PC-9 (cell line): ENCODE measurements around the gene PPFIBP1. TPM values are rescaled to one million over a fixed set of nuclear protein-coding genes. Genes with fewer than 3 reads are reported as not detected.
"Not testable (repeated sequence)": the region's sequence is repeated elsewhere in the genome, so short reads cannot be mapped to it uniquely, and the experiment has no call there.

Experiments used
- BruUV-seq: library from RNA; stranded (reverse); fragments of 400-500 nt; replicated peaks from 2 replicates; lab custom pipeline; 2021; lab: Mats Ljungman, UMichigan
- CTCF ChIA-PET: fragments of 300-600 bp; sonication (Branson Sonifier 250); formaldehyde crosslinking; loops from one replicate; lab custom pipeline; 2022; ENCODE audit warnings: antibody characterized with exemption; lab: Charles Lee
- POLR2A ChIA-PET: fragments of 300-600 bp; sonication (Branson Sonifier 250); formaldehyde crosslinking; loops from one replicate; lab custom pipeline; 2022; ENCODE audit warnings: antibody characterized with exemption; ENCODE audit not compliant: unreplicated experiment; lab: Charles Lee
- DNase-seq, 2 experiments: peaks; one replicate each; pipeline versions ENCODE4 v3.0.0 to v3.0.0-alpha.2; 2015 to 2022; ENCODE audit warnings: mixed read lengths in 1 of 2
- H2AFZ ChIP-seq: fragments of 200-600 bp; sonication (generic); 2 replicates; pipeline ENCODE4 v1.8.1; 2017; ENCODE audit warnings: antibody characterized with exemption
- H3F3A ChIP-seq: fragments of 200-600 bp; sonication (generic); 2 replicates; pipeline ENCODE4 v1.8.1; 2017; ENCODE audit warnings: antibody characterized with exemption, mild to moderate bottlenecking, low read depth; ENCODE audit not compliant: insufficient read depth
- H3K27ac ChIP-seq: fragments of 200-600 bp; sonication (generic); 2 replicates; pipeline ENCODE4 v1.6.1; 2016; ENCODE audit warnings: mixed run types
- H3K27me3 ChIP-seq: fragments of 200-600 bp; sonication (generic); 2 replicates; pipeline ENCODE4 v1.6.1; 2016; ENCODE audit warnings: low read depth, mixed run types; ENCODE audit not compliant: insufficient read depth
- H3K36me3 ChIP-seq: fragments of 200-600 bp; sonication (generic); 2 replicates; pipeline ENCODE4 v1.6.1; 2016; ENCODE audit warnings: low read depth, mixed run types
- H3K4me1 ChIP-seq: fragments of 200-600 bp; sonication (generic); replicated peaks from 2 replicates; pipeline ENCODE4 v1.6.1; 2016; ENCODE audit warnings: mixed run types; ENCODE audit not compliant: insufficient read depth
- H3K4me2 ChIP-seq: fragments of 200-600 bp; sonication (generic); 2 replicates; pipeline ENCODE4 v1.6.1; 2017; ENCODE audit warnings: mixed run types
- H3K4me3 ChIP-seq: fragments of 200-600 bp; sonication (generic); 2 replicates; pipeline ENCODE4 v1.6.1; 2016; ENCODE audit warnings: mixed run types
- H3K79me2 ChIP-seq: fragments of 200-600 bp; sonication (generic); 2 replicates; pipeline ENCODE4 v1.6.1; 2017; ENCODE audit warnings: low read depth, mixed run types
- H3K9me2 ChIP-seq: fragments of 200-600 bp; sonication (generic); 2 replicates; pipeline ENCODE4 v1.8.1; 2017; ENCODE audit warnings: mild to moderate bottlenecking; ENCODE audit not compliant: insufficient read depth
- H3K9me3 ChIP-seq: fragments of 200-600 bp; sonication (generic); 2 replicates; pipeline ENCODE4 v1.8.1; 2016; ENCODE audit warnings: low read depth; ENCODE audit not compliant: insufficient read depth
- H4K20me1 ChIP-seq: fragments of 200-600 bp; sonication (generic); 2 replicates; pipeline ENCODE4 v1.8.1; 2017; ENCODE audit not compliant: insufficient read depth
- EZH2 ChIP-seq: fragments of 200-600 bp; sonication (generic); IDR thresholded peaks from 2 replicates; pipeline ENCODE4 v1.8.0; 2017; ENCODE audit warnings: antibody characterized with exemption, low read depth
- intact Hi-C: fragments of 100-400 bp; cut with micrococcal nuclease; formaldehyde crosslinking; loops from one replicate; pipeline ENCODE4 v1.10.0; 2022; ENCODE audit not compliant: unreplicated experiment
- total RNA-seq: library from RNA; stranded (reverse); gene quantifications from 2 replicates; pipeline ENCODE4 v1.2.3, GENCODE V29; 2021
- TF ChIP-seq, protein P1 (sequence below): fragments of 200-600 bp; sonication (generic); conservative IDR thresholded peaks from 2 replicates; pipeline ENCODE4 v1.6.1; 2017; ENCODE audit warnings: mixed run types, antibody characterized with exemption, mild to moderate bottlenecking, moderate library complexity

The PPFIBP1 gene
- total RNA-seq, 1 experiment from 2014 or later: 77.0 TPM

DNA sequence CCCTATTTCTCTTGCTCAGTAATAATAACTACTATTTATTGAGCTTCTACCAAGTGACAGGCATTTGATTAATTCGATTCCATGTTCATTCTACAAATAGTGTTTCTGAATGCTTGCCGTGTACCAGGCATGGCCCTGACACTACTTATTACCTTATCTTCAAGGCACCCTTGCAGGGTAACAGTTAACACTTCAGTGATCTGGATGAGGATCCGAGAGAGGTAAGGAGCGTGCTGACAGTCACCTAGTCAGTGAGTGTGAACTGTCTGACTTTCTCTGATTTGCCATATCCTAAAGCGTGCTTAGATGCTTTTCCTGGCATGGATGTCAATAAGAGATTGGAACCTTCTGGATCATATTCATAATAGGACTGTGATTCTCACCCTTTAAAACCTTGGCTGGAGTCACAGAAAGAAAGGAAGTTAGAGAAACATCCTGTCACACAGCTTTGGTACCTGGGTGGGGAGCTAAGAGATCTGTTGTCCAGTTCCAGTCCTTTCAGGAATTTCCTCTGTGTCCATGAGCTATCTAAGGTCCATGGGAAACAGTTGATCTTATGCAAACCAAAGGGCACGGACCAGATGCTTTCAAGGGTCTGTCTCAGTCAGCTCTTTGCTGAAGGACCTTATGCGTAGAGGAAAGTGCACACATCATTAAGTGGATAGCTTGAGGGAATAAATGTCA lies 54.8 kb downstream of the PPFIBP1 start:
- Histone ChIP-seq H3K4me3 (no peak overlapping the region), H4K20me1 (no peaks in the 10 kb centered on the region), H3K36me3 (no peaks in the 10 kb centered on the region; the same call in 1 of the 2 replicates), H3F3A (no peaks in the 10 kb centered on the region), H3K4me1 (peaks cover 11% of the 10 kb centered on the region), H3K4me2 (no peak overlapping the region), H3K27me3 (no peaks in the 10 kb centered on the region), H2AFZ (no peak overlapping the region), H3K27ac (no peak overlapping the region), H3K9me3 (no peaks in the 10 kb centered on the region), H3K9me2 (no peaks in the 10 kb centered on the region), H3K79me2 (peaks cover 11% of the 10 kb centered on the region; the same call in 1 of the 2 replicates)
- ChIA-PET POLR2A (no interaction called here), CTCF (no interaction called here)
- intact Hi-C loops: no loop called here
- BruUV-seq: no TSS peak
- DNase-seq: no peak
- TF ChIP-seq, protein P1, sequence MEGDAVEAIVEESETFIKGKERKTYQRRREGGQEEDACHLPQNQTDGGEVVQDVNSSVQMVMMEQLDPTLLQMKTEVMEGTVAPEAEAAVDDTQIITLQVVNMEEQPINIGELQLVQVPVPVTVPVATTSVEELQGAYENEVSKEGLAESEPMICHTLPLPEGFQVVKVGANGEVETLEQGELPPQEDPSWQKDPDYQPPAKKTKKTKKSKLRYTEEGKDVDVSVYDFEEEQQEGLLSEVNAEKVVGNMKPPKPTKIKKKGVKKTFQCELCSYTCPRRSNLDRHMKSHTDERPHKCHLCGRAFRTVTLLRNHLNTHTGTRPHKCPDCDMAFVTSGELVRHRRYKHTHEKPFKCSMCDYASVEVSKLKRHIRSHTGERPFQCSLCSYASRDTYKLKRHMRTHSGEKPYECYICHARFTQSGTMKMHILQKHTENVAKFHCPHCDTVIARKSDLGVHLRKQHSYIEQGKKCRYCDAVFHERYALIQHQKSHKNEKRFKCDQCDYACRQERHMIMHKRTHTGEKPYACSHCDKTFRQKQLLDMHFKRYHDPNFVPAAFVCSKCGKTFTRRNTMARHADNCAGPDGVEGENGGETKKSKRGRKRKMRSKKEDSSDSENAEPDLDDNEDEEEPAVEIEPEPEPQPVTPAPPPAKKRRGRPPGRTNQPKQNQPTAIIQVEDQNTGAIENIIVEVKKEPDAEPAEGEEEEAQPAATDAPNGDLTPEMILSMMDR: no peak
- TF ChIP-seq EZH2: no peak

GRCh38 chr12:27580561-27581330 lies 56.7 kb downstream of the PPFIBP1 start:
- BruUV-seq: no TSS peak
- ChIA-PET POLR2A (no interaction called here), CTCF (no interaction called here)
- Histone ChIP-seq H3K36me3 (no peaks in the 10 kb centered on the region; the same call in 1 of the 2 replicates), H3K9me2 (no peaks in the 10 kb centered on the region), H3K4me3 (no peak overlapping the region), H3F3A (no peaks in the 10 kb centered on the region), H3K4me1 (no peaks in the 10 kb centered on the region), H3K27me3 (no peaks in the 10 kb centered on the region), H3K4me2 (no peak overlapping the region), H4K20me1 (no peaks in the 10 kb centered on the region), H3K27ac (no peak overlapping the region), H2AFZ (no peak overlapping the region), H3K79me2 (no peaks in the 10 kb centered on the region), H3K9me3 (no peaks in the 10 kb centered on the region)
- no peak for DNase-seq
- intact Hi-C loops: no loop called here
- no peak for TF ChIP-seq EZH2
- TF ChIP-seq, protein P1: no peak

DNA sequence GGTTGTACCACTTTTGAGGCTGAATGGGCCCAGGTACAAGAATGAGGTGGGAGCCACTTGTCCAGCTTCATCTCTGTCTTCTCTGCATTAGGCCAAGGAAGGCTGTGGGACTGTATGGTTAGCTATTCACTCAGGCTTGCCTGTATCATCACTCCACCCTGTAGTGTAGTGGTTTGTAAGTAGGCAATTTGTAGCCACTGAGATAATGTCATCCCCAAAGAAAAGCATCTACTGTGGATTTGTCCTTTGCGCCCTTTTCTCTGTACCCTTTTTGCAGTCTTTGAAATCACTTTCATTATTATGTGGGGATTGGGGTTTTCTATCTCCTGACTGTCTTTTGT lies 57.3 kb downstream of the PPFIBP1 start:
- H3K36me3 ChIP-seq, H4K20me1 ChIP-seq, H2AFZ ChIP-seq, H3K79me2 ChIP-seq, BruUV-seq, H3K4me3 ChIP-seq, H3K4me1 ChIP-seq, H3K27me3 ChIP-seq, POLR2A ChIA-PET, DNase-seq, H3K9me2 ChIP-seq, H3K9me3 ChIP-seq, H3K27ac ChIP-seq, H3K4me2 ChIP-seq, CTCF ChIA-PET, H3F3A ChIP-seq, intact Hi-C loops: not testable (repeated sequence)

GRCh38 chr12:27581833-27582232 lies 57.8 kb downstream of the PPFIBP1 start:
- H3K9me2 ChIP-seq, H3F3A ChIP-seq, H3K27me3 ChIP-seq, H3K4me2 ChIP-seq, BruUV-seq, intact Hi-C loops, H3K4me3 ChIP-seq, H4K20me1 ChIP-seq, H3K36me3 ChIP-seq, H3K4me1 ChIP-seq, POLR2A ChIA-PET, CTCF ChIA-PET, H3K27ac ChIP-seq, H3K9me3 ChIP-seq, H3K79me2 ChIP-seq, H2AFZ ChIP-seq, DNase-seq: not testable (repeated sequence)

- H3K9me3 ChIP-seq, H2AFZ ChIP-seq, H4K20me1 ChIP-seq, POLR2A ChIA-PET, DNase-seq, H3K79me2 ChIP-seq, H3K27ac ChIP-seq, intact Hi-C loops, H3K9me2 ChIP-seq, H3K4me2 ChIP-seq, BruUV-seq, H3K4me1 ChIP-seq, CTCF ChIA-PET, H3K4me3 ChIP-seq, H3K27me3 ChIP-seq, H3F3A ChIP-seq, H3K36me3 ChIP-seq: not testable (repeated sequence)
Observed at GRCh38 chr12:27582445-27582844, 58.4 kb downstream of the PPFIBP1 start.
